OCI-LY7 (cell line): ENCODE results near the gene ART4. TPM values are rescaled to one million over a fixed set of nuclear protein-coding genes. Genes with fewer than 3 reads are reported as not detected.

Source experiments
- BruUV-seq: library from RNA; stranded (reverse); fragments of 400-500 nt; replicated peaks from 2 replicates; lab custom pipeline; 2021; lab: Mats Ljungman, UMichigan
- CTCF ChIA-PET: fragments of 300-600 bp; sonication (Branson Sonifier 250); formaldehyde crosslinking; loops from one replicate; lab custom pipeline; 2022; ENCODE audit warnings: antibody characterized with exemption; ENCODE audit not compliant: unreplicated experiment; lab: Charles Lee
- POLR2A ChIA-PET: fragments of 300-600 bp; sonication (Branson Sonifier 250); formaldehyde crosslinking; loops from one replicate; lab custom pipeline; 2022; ENCODE audit warnings: antibody characterized with exemption; lab: Charles Lee
- DNase-seq: peaks from one replicate; pipeline ENCODE4 v3.0.0-alpha.2; 2015; ENCODE audit warnings: low spot score
- H2AFZ ChIP-seq: fragments of 200-600 bp; sonication (generic), shearing (Covaris generic); 2 replicates; pipeline ENCODE4 v1.6.1; 2014; ENCODE audit warnings: mild to moderate bottlenecking, antibody characterized with exemption, low read length, moderate library complexity
- H3K27ac ChIP-seq: fragments of 200-600 bp; sonication (generic); 2 replicates; pipeline ENCODE4 v1.5.1; 2014; ENCODE audit warnings: mixed run types, low read depth, mild to moderate bottlenecking, moderate library complexity, low read length, inconsistent platforms; ENCODE audit not compliant: poor library complexity, severe bottlenecking
- H3K36me3 ChIP-seq: fragments of 200-600 bp; sonication (generic); 2 replicates; pipeline ENCODE4 v1.6.1; 2014; ENCODE audit warnings: mild to moderate bottlenecking, antibody characterized with exemption, low read length, moderate library complexity, mixed read lengths; ENCODE audit not compliant: insufficient read depth
- H3K4me1 ChIP-seq: fragments of 200-600 bp; sonication (generic); 2 replicates; pipeline ENCODE4 v1.5.1; 2014; ENCODE audit warnings: mild to moderate bottlenecking, low read length; ENCODE audit not compliant: insufficient read depth, poor library complexity, severe bottlenecking
- H3K4me2 ChIP-seq: fragments of 200-600 bp; sonication (generic); 2 replicates; pipeline ENCODE4 v1.6.1; 2014; ENCODE audit warnings: mild to moderate bottlenecking, low read length
- H3K4me3 ChIP-seq: fragments of 200-600 bp; sonication (generic); 2 replicates; pipeline ENCODE4 v1.5.1; 2014; ENCODE audit warnings: mild to moderate bottlenecking, low read depth, low read length; ENCODE audit not compliant: poor library complexity, severe bottlenecking
- H3K79me2 ChIP-seq: fragments of 200-600 bp; sonication (generic); 2 replicates; pipeline ENCODE4 v1.6.1; 2016; ENCODE audit warnings: low read depth, mild to moderate bottlenecking, low read length, moderate library complexity, mixed read lengths; ENCODE audit not compliant: insufficient read depth
- H3K9me2 ChIP-seq: fragments of 200-600 bp; sonication (generic); 2 replicates; pipeline ENCODE4 v1.6.1; 2016; ENCODE audit warnings: mild to moderate bottlenecking, low read length, mixed read lengths; ENCODE audit not compliant: insufficient read depth
- H3K9me3 ChIP-seq: fragments of 200-600 bp; sonication (generic); 2 replicates; pipeline ENCODE4 v1.6.1; 2014; ENCODE audit warnings: mild to moderate bottlenecking, mixed run types, low read length, mixed read lengths
- H4K20me1 ChIP-seq: fragments of 200-600 bp; sonication (generic); 2 replicates; pipeline ENCODE4 v1.6.1; 2014; ENCODE audit warnings: mild to moderate bottlenecking, antibody characterized with exemption, low read length, moderate library complexity, mixed read lengths; ENCODE audit not compliant: insufficient read depth
- CTCF ChIP-seq: fragments of 200-600 bp; sonication (generic); conservative IDR thresholded peaks from 2 replicates; pipeline ENCODE4 v1.5.1; 2014; ENCODE audit warnings: mild to moderate bottlenecking, antibody characterized with exemption, low read length, moderate library complexity, mixed read lengths
- EZH2phosphoT487 ChIP-seq: fragments of 200-600 bp; sonication (generic); IDR thresholded peaks from 2 replicates; pipeline ENCODE4 v1.6.1; 2018; ENCODE audit warnings: low read depth, borderline replicate concordance, mild to moderate bottlenecking, mixed run types, antibody characterized with exemption, low read length, moderate library complexity, mixed read lengths
- intact Hi-C: fragments of 100-400 bp; cut with micrococcal nuclease; formaldehyde crosslinking; loops from one replicate; pipeline ENCODE4 v1.10.0; 2022; ENCODE audit not compliant: unreplicated experiment
- total RNA-seq, 2 experiments: library from RNA; depleted of rRNA in 1 of 2; stranded (reverse); fragments of >200 nt in 1 of 2; shearing (Covaris generic) in 1 of 2; gene quantifications; 2 replicates each; pipeline ENCODE4 v1.2.3, GENCODE V29; 2014 to 2022

The ART4 gene
- total RNA-seq, 2 experiments from 2014 or later, result not detected

DNA sequence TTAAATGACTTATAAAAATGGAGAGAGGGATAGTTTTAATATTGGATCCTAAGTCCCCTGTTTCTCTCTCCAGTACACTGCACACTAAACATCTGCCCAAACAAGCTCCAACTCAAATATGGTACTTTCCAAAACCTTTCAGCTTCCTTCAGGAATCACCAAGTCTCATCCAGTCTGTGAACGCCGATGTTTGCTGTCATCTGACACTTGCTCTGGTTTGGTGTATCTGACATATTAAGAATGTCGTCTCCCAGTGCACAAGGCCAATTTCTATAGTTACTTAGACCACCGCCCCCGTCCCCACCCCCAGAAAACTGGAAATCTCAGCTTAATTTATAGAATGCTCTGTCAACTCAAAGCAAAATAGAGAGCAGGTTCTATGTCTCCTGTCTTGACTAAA lies 47.4 kb upstream of the ART4 start:
- no peak for TF ChIP-seq EZH2phosphoT487
- TF ChIP-seq CTCF, result no peak
- POLR2A ChIA-PET, result interaction anchor here (0.8 to 1.4 kb wide), 9 partner anchors 10 to 90 kb away, joined by 3 to 6 read pairs (median 4); no protein-coding TSS in a partner anchor
- CTCF ChIA-PET, result no interaction called here
- Histone ChIP-seq H3K4me1 (no peaks in the 10 kb centered on the region), H3K27ac (no peak overlapping the region), H3K4me3 (no peak overlapping the region), H3K79me2 (no peaks in the 10 kb centered on the region), H2AFZ (no peak overlapping the region), H3K4me2 (no peak overlapping the region), H4K20me1 (no peaks in the 10 kb centered on the region), H3K36me3 (no peaks in the 10 kb centered on the region), H3K9me3 (no peaks in the 10 kb centered on the region), H3K9me2 (no peaks in the 10 kb centered on the region)
- intact Hi-C loops, result no loop called here
- no TSS peak for BruUV-seq
- no peak for DNase-seq

DNA sequence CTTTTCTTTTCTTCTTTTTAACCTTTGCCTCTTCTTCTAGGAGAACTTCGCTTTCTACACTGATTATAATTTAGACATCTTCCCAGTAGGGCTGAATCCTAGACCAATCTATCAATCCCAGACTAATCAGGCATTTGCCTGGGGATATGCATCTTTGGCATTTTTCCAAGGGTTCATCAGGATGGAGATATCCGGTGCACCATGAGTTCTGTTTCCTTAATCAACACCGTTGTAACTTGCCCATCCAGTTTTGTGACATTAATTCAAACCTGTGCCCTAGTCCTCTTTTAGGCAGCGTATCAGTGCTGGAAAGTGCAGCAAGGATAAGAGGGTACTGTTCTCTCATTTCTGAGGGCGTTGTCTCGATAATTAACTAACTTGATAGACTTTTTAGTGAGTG lies 42.9 kb upstream of the ART4 start:
- Histone ChIP-seq H2AFZ (no peak overlapping the region), H3K36me3 (no peaks in the 10 kb centered on the region), H3K9me3 (no peaks in the 10 kb centered on the region), H3K4me2 (no peak overlapping the region), H3K9me2 (no peaks in the 10 kb centered on the region), H3K4me1 (peaks cover 37% of the 10 kb centered on the region), H4K20me1 (no peaks in the 10 kb centered on the region), H3K79me2 (no peaks in the 10 kb centered on the region), H3K27ac (no peak overlapping the region), H3K4me3 (no peak overlapping the region)
- ChIA-PET POLR2A (interaction anchor here (1.6 to 2.0 kb wide), 4 partner anchors 10 to 38 kb away, joined by 4 to 8 read pairs (median 6); no protein-coding TSS in a partner anchor), CTCF (interaction anchor here (0.6 kb wide), 1 partner anchor 17 kb away, joined by 3 read pairs; no protein-coding TSS in a partner anchor)
- DNase-seq, result no peak
- no TSS peak for BruUV-seq
- TF ChIP-seq CTCF (no peak), EZH2phosphoT487 (no peak)
- intact Hi-C loops, result loop anchor here (5.0 kb wide), 1 partner anchor 46 kb away; no protein-coding TSS in a partner anchor

- TF ChIP-seq CTCF (no peak), EZH2phosphoT487 (no peak)
- H3K36me3 ChIP-seq, result no peaks in the 10 kb centered on the region
- H3K4me1 ChIP-seq, result peaks cover 42% of the 10 kb centered on the region
- no peak for DNase-seq
- peak within 1 kb of the TSS; percentile 41 for H3K27ac ChIP-seq
- ChIA-PET CTCF (no interaction called here), POLR2A (no interaction called here)
- H3K9me2 ChIP-seq, result no peaks in the 10 kb centered on the region
- no peaks in the 10 kb centered on the region for H4K20me1 ChIP-seq
- intact Hi-C loops, result loop anchor here (5.0 kb wide), 1 partner anchor 47 kb away; no protein-coding TSS in a partner anchor
- H3K79me2 ChIP-seq, result no peaks in the 10 kb centered on the region
- no TSS peak for BruUV-seq
- H2AFZ ChIP-seq, result peak within 1 kb of the TSS; percentile 85; the same call in 1 of the 2 replicates
- H3K9me3 ChIP-seq, result no peaks in the 10 kb centered on the region
- peak within 1 kb of the TSS; percentile 40 for H3K4me3 ChIP-seq
- peak within 1 kb of the TSS; percentile 79 for H3K4me2 ChIP-seq
Measured at GRCh38 chr12:14885718-14886221, 42.4 kb upstream of the ART4 start, which contains the start of gene MGP. Gene MGP, minus strand, starts transcription at chr12:14885854. Its CDS starts 63 bp downstream, at chr12:14885791.
